Activated CD8-positive, alpha-beta T cell treated with anti-CD3 and anti-CD28 coated beads for 36 hours (primary cell): Measurements from ENCODE around the gene RCBTB1. TPM values are rescaled to one million over a fixed set of nuclear protein-coding genes. Genes with fewer than 3 reads are reported as not detected.

ENCODE experiments used
- ATAC-seq: fragments of 200-7000 bp; cut with Tn5 transposase; one replicate; pipeline ENCODE4 v1.10.0; 2021; ENCODE audit warnings: mild to moderate bottlenecking, moderate library complexity
- CTCF ChIA-PET: fragments of 350-600 bp; sonication (Branson Sonifier 250); formaldehyde crosslinking; loops from one replicate; lab custom pipeline; 2021; ENCODE audit warnings: antibody characterized with exemption; lab: Charles Lee
- POLR2A ChIA-PET: fragments of 350-600 bp; sonication (Branson Sonifier 250); formaldehyde crosslinking; loops from one replicate; lab custom pipeline; 2021; ENCODE audit warnings: antibody characterized with exemption; lab: Charles Lee
- DNase-seq: peaks from one replicate; pipeline ENCODE4 v3.0.0-alpha.2; 2020
- H3K27ac Mint-ChIP-seq: one replicate; pipeline ENCODE4 v1.8.0; 2021; ENCODE audit warnings: mild to moderate bottlenecking, mixed read lengths
- H3K27me3 Mint-ChIP-seq: one replicate; pipeline ENCODE4 v1.8.0; 2021; ENCODE audit warnings: mixed read lengths
- H3K36me3 Mint-ChIP-seq: one replicate; pipeline ENCODE4 v1.8.0; 2021; ENCODE audit warnings: low read depth, mixed read lengths
- H3K4me1 Mint-ChIP-seq: one replicate; pipeline ENCODE4 v1.8.0; 2021; ENCODE audit warnings: low read depth, mixed read lengths
- H3K4me3 Mint-ChIP-seq: one replicate; pipeline ENCODE4 v1.8.0; 2021; ENCODE audit warnings: mild to moderate bottlenecking, moderate library complexity, mixed read lengths
- H3K9me3 Mint-ChIP-seq: one replicate; pipeline ENCODE4 v1.8.0; 2021; ENCODE audit warnings: mixed read lengths
- intact Hi-C: fragments of 100-400 bp; cut with micrococcal nuclease; formaldehyde crosslinking; loops from one replicate; pipeline ENCODE4 v1.10.0; 2022
- total RNA-seq, 2 experiments: library from RNA; stranded (reverse); gene quantifications; one replicate each; pipeline ENCODE4 v1.2.3, GENCODE V29; 2021
- TF ChIP-seq, protein P1 (sequence below): fragments of 200-600 bp; IDR thresholded peaks from one replicate; pipeline ENCODE4 v1.8.0; 2022; ENCODE audit warnings: antibody characterized with exemption, mild to moderate bottlenecking

RCBTB1 gene
- total RNA-seq, 2 experiments from 2014 or later, result 14.2 to 14.6 TPM

DNA sequence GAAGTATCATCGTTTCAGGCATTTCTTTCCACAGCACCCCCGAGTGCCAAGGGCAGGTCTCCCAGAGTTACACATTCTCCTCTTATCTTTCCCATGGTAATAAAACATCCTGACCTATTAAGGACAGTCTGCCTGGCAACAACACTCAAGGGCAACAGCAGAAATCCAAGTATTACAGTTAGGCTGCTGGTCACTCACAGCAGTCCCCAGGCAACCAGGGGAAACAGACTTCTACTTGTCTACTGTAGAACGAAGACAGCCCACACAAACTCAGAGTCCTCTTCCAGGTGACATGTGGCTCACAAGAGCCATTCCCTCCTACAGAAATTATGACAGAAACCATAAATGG lies 24.3 kb downstream of the RCBTB1 start:
- ChIA-PET POLR2A (interaction anchor here (0.9 kb wide), 1 partner anchor 24 kb away, joined by 3 read pairs; the partner anchor contains the start of gene RCBTB1), CTCF (no interaction called here)
- Mint-ChIP-seq H3K36me3 (peaks cover 28% of the 10 kb centered on the region), H3K27me3 (no peaks in the 10 kb centered on the region), H3K9me3 (peaks cover 2% of the 10 kb centered on the region), H3K27ac (no peak overlapping the region), H3K4me1 (peaks cover 4% of the 10 kb centered on the region), H3K4me3 (no peak overlapping the region)
- TF ChIP-seq, protein P1, sequence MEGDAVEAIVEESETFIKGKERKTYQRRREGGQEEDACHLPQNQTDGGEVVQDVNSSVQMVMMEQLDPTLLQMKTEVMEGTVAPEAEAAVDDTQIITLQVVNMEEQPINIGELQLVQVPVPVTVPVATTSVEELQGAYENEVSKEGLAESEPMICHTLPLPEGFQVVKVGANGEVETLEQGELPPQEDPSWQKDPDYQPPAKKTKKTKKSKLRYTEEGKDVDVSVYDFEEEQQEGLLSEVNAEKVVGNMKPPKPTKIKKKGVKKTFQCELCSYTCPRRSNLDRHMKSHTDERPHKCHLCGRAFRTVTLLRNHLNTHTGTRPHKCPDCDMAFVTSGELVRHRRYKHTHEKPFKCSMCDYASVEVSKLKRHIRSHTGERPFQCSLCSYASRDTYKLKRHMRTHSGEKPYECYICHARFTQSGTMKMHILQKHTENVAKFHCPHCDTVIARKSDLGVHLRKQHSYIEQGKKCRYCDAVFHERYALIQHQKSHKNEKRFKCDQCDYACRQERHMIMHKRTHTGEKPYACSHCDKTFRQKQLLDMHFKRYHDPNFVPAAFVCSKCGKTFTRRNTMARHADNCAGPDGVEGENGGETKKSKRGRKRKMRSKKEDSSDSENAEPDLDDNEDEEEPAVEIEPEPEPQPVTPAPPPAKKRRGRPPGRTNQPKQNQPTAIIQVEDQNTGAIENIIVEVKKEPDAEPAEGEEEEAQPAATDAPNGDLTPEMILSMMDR, result no peak
- ATAC-seq (no peak), DNase-seq (no peak)
- intact Hi-C loops, result no loop called here

DNA sequence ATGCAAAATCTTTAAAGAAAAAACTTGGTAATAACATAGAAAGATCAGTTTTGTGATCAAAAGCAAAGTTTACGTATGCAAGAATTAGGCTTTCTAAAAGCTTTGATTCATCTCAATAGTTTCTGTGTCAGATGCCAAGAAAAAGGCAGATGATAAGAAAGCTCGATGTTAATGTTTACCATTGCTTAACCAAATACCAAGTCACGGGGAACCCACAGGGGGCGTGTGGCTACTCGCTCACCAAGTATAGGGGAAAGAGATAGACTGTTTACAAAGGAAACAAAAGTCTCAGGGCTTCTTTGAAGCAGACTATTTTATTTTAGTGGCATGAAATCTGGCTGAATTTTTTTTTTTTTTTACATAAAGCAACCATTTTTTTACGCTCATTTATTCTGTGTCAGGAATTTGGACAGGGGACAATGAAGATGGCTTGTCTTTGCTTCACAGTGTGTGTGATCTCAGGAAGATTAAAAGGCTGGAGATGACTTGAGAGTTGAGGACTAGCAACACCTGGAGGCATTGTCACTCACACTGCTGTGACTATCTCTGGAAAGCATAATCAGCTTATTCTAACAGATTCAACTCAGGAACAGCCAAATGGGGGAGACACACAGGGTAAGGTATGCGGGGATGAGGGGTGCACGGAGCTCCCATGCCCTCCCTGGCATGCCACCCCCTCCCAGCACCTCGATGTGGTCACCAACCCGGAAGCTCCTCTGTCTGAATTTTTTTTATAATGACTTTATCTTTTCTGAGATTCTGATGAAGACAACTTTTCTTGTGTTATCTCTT lies 24.9 kb downstream of the RCBTB1 start:
- intact Hi-C loops, result no loop called here
- H3K9me3 Mint-ChIP-seq, result peaks cover 2% of the 10 kb centered on the region
- H3K4me1 Mint-ChIP-seq, result peaks cover 4% of the 10 kb centered on the region
- DNase-seq (peak; percentile 31), ATAC-seq (no peak)
- peak overlapping the region; percentile 23 for H3K27ac Mint-ChIP-seq
- POLR2A ChIA-PET, result interaction anchor here (0.9 kb wide), 1 partner anchor 25 kb away, joined by 3 read pairs; the partner anchor contains the start of gene RCBTB1
- TF ChIP-seq, protein P1, result no peak
- CTCF ChIA-PET, result interaction anchor here (0.9 to 1.3 kb wide), 2 partner anchors 47 to 278 kb away, joined by 3 to 5 read pairs; no protein-coding TSS in a partner anchor
- no peaks in the 10 kb centered on the region for H3K27me3 Mint-ChIP-seq
- H3K4me3 Mint-ChIP-seq, result no peak overlapping the region
- peaks cover 26% of the 10 kb centered on the region for H3K36me3 Mint-ChIP-seq

DNA sequence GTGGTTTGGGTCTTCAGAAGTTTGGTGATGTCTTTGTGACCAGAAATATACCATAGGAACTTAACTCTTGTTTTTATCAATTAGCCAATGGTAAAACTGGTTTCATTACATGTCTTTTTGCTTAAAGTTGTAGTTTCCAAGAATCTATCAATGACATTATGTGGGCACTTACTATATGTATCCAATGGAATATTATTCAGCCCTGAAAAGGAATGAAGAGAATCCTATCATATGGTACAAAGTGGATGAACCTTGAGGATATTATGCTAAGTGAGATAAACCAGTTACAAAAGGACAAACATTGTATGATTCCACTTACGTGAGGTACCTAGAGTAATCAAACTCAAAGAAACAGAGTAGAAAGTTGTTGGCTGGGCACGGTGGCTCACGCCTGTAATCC lies 26.4 kb downstream of the RCBTB1 start:
- Mint-ChIP-seq H3K36me3 (peaks cover 26% of the 10 kb centered on the region), H3K4me3 (no peak overlapping the region), H3K27ac (no peak overlapping the region), H3K4me1 (peaks cover 4% of the 10 kb centered on the region), H3K9me3 (peaks cover 2% of the 10 kb centered on the region), H3K27me3 (no peaks in the 10 kb centered on the region)
- ATAC-seq (no peak), DNase-seq (no peak)
- POLR2A ChIA-PET, result no interaction called here
- intact Hi-C loops, result no loop called here
- TF ChIP-seq, protein P1, result no peak
- CTCF ChIA-PET, result no interaction called here

DNA sequence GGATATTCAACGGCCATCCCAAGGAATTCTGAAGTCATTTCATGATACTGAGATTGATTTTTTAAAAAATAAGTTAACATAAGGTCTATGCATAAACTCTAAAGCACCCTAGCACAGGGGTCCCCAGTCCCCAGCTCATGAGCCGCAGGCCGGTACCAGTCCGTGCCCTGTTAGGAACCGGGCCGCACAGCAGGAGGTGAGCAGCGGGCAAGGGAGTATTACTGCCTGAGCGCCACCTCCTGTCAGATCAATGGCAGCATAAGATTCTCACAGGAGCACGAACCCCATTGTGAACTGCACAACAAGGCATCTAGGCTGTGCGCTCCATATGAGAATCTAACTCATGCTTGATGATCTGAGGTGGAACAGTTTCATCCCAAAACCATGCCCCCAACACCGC lies 31.0 kb downstream of the RCBTB1 start:
- ATAC-seq (no peak), DNase-seq (no peak)
- H3K4me1 Mint-ChIP-seq, result no peaks in the 10 kb centered on the region
- H3K36me3 Mint-ChIP-seq, result peaks cover 18% of the 10 kb centered on the region
- intact Hi-C loops, result no loop called here
- H3K4me3 Mint-ChIP-seq, result no peak overlapping the region
- ChIA-PET CTCF (no interaction called here), POLR2A (interaction anchor here (0.6 kb wide), 1 partner anchor 80 kb away, joined by 3 read pairs; no protein-coding TSS in a partner anchor)
- no peak overlapping the region for H3K27ac Mint-ChIP-seq
- TF ChIP-seq, protein P1, result no peak
- H3K27me3 Mint-ChIP-seq, result no peaks in the 10 kb centered on the region
- H3K9me3 Mint-ChIP-seq, result peaks cover 2% of the 10 kb centered on the region

DNA sequence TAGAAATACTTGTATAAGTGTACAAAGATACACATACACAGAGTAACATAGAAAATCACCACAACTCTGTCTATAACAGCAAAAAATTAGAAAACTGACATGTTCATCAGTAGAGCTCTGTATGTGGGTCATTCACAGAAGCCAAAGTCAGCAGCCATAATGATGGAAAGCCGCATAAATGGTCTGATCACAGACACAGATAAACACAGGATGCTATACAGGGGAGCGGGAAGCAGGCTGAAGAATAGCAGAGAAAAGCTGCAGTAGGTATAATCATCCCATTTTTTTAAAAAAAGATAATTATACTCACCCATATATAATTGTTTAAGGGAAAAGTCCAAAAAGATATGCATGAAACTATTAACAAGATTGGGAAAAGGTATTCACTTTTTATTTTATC lies 31.5 kb downstream of the RCBTB1 start:
- CTCF ChIA-PET, result no interaction called here
- H3K27ac Mint-ChIP-seq, result no peak overlapping the region
- POLR2A ChIA-PET, result no interaction called here
- H3K4me3 Mint-ChIP-seq, result no peak overlapping the region
- no peaks in the 10 kb centered on the region for H3K9me3 Mint-ChIP-seq
- intact Hi-C loops, result no loop called here
- H3K27me3 Mint-ChIP-seq, result no peaks in the 10 kb centered on the region
- TF ChIP-seq, protein P1, result no peak
- no peak for ATAC-seq
- DNase-seq, result no peak
- peaks cover 15% of the 10 kb centered on the region for H3K36me3 Mint-ChIP-seq
- H3K4me1 Mint-ChIP-seq, result no peaks in the 10 kb centered on the region
